Activated naive CD4-positive, alpha-beta T cell treated with anti-CD3 and anti-CD28 coated beads, Interleukin-2, amount 10 ng/mL, durations not matched to agents 7 days and 5 days (primary cell): ENCODE results near the gene VCAN.

Experiments used
- CTCF ChIA-PET: fragments of 350-600 bp; sonication (Branson Sonifier 250); formaldehyde crosslinking; loops from one replicate; lab custom pipeline; 2021; ENCODE audit warnings: antibody characterized with exemption; lab: Charles Lee
- DNase-seq: peaks from one replicate; pipeline ENCODE4 v3.0.0-alpha.2; 2020
- H3K27ac Mint-ChIP-seq: one replicate; pipeline ENCODE4 v1.8.0; 2021; ENCODE audit warnings: mild to moderate bottlenecking, moderate library complexity, mixed read lengths
- H3K27me3 Mint-ChIP-seq: one replicate; pipeline ENCODE4 v1.8.0; 2021; ENCODE audit warnings: mild to moderate bottlenecking, mixed read lengths
- H3K36me3 Mint-ChIP-seq: one replicate; pipeline ENCODE4 v1.8.0; 2021; ENCODE audit warnings: mixed read lengths
- H3K4me1 Mint-ChIP-seq: one replicate; pipeline ENCODE4 v1.8.0; 2021; ENCODE audit warnings: mixed read lengths
- H3K4me3 Mint-ChIP-seq: one replicate; pipeline ENCODE4 v1.8.0; 2021; ENCODE audit warnings: mild to moderate bottlenecking, moderate library complexity, mixed read lengths
- H3K9me3 Mint-ChIP-seq: one replicate; pipeline ENCODE4 v1.8.0; 2021; ENCODE audit warnings: mixed read lengths

The VCAN gene

GRCh38 chr5:83446253-83446947, 25.1 kb upstream of the VCAN start:
- DNase-seq: no peak
- no peak overlapping the region for H3K27ac Mint-ChIP-seq
- CTCF ChIA-PET: no interaction called here
- H3K36me3 Mint-ChIP-seq: no peaks in the 10 kb centered on the region
- peaks cover 6% of the 10 kb centered on the region for H3K27me3 Mint-ChIP-seq
- H3K9me3 Mint-ChIP-seq: no peaks in the 10 kb centered on the region
- no peak overlapping the region for H3K4me3 Mint-ChIP-seq
- no peaks in the 10 kb centered on the region for H3K4me1 Mint-ChIP-seq

- no peak for DNase-seq
- H3K9me3 Mint-ChIP-seq: no peaks in the 10 kb centered on the region
- CTCF ChIA-PET: no interaction called here
- H3K36me3 Mint-ChIP-seq: no peaks in the 10 kb centered on the region
- H3K4me1 Mint-ChIP-seq: no peaks in the 10 kb centered on the region
- H3K27me3 Mint-ChIP-seq: peaks cover 6% of the 10 kb centered on the region
- no peak overlapping the region for H3K27ac Mint-ChIP-seq
- H3K4me3 Mint-ChIP-seq: no peak overlapping the region
Observed at GRCh38 chr5:83447533-83447932, 24.0 kb upstream of the VCAN start.

GRCh38 chr5:83450183-83450966, 21.2 kb upstream of the VCAN start:
- Mint-ChIP-seq H3K27me3 (peaks cover 6% of the 10 kb centered on the region), H3K36me3 (no peaks in the 10 kb centered on the region), H3K9me3 (peaks cover 10% of the 10 kb centered on the region), H3K4me3 (no peak overlapping the region), H3K4me1 (no peaks in the 10 kb centered on the region), H3K27ac (no peak overlapping the region)
- CTCF ChIA-PET: interaction anchor here (0.8 kb wide), 1 partner anchor 90 kb away, joined by 3 read pairs; no protein-coding TSS in a partner anchor
- DNase-seq: no peak

- no peak overlapping the region for H3K4me3 Mint-ChIP-seq
- no peak for DNase-seq
- CTCF ChIA-PET: interaction anchor here (0.8 kb wide), 1 partner anchor 90 kb away, joined by 3 read pairs; no protein-coding TSS in a partner anchor
- no peaks in the 10 kb centered on the region for H3K36me3 Mint-ChIP-seq
- peaks cover 6% of the 10 kb centered on the region for H3K27me3 Mint-ChIP-seq
- H3K27ac Mint-ChIP-seq: no peak overlapping the region
- peaks cover 10% of the 10 kb centered on the region for H3K9me3 Mint-ChIP-seq
- no peaks in the 10 kb centered on the region for H3K4me1 Mint-ChIP-seq
Observed at GRCh38 chr5:83450967-83451248, 20.6 kb upstream of the VCAN start.

GRCh38 chr5:83451955-83452354, 19.6 kb upstream of the VCAN start:
- H3K9me3 Mint-ChIP-seq: peaks cover 13% of the 10 kb centered on the region
- H3K27ac Mint-ChIP-seq: no peak overlapping the region
- no peaks in the 10 kb centered on the region for H3K4me1 Mint-ChIP-seq
- peaks cover 6% of the 10 kb centered on the region for H3K27me3 Mint-ChIP-seq
- H3K36me3 Mint-ChIP-seq: no peaks in the 10 kb centered on the region
- DNase-seq: no peak
- no peak overlapping the region for H3K4me3 Mint-ChIP-seq
- CTCF ChIA-PET: interaction anchor here (0.9 kb wide), 1 partner anchor 22 kb away, joined by 3 read pairs; no protein-coding TSS in a partner anchor

GRCh38 chr5:83453937-83454336, 17.6 kb upstream of the VCAN start:
- peaks cover 13% of the 10 kb centered on the region for H3K9me3 Mint-ChIP-seq
- H3K27ac Mint-ChIP-seq: no peak overlapping the region
- peaks cover 6% of the 10 kb centered on the region for H3K27me3 Mint-ChIP-seq
- no peaks in the 10 kb centered on the region for H3K36me3 Mint-ChIP-seq
- no peaks in the 10 kb centered on the region for H3K4me1 Mint-ChIP-seq
- DNase-seq: no peak
- CTCF ChIA-PET: no interaction called here
- H3K4me3 Mint-ChIP-seq: no peak overlapping the region

GRCh38 chr5:83464261-83464660, 7.3 kb upstream of the VCAN start:
- peaks cover 4% of the 10 kb centered on the region for H3K9me3 Mint-ChIP-seq
- H3K27ac Mint-ChIP-seq: no peak overlapping the region
- no peak overlapping the region for H3K4me3 Mint-ChIP-seq
- H3K36me3 Mint-ChIP-seq: no peaks in the 10 kb centered on the region
- DNase-seq: no peak
- no peaks in the 10 kb centered on the region for H3K4me1 Mint-ChIP-seq
- H3K27me3 Mint-ChIP-seq: peaks cover 27% of the 10 kb centered on the region
- CTCF ChIA-PET: interaction anchor here (0.6 kb wide), 1 partner anchor 841 kb away, joined by 3 read pairs; no protein-coding TSS in a partner anchor

GRCh38 chr5:83467371-83468035, 4.0 kb upstream of the VCAN start:
- H3K4me1 Mint-ChIP-seq: peaks cover 13% of the 10 kb centered on the region
- no peaks in the 10 kb centered on the region for H3K36me3 Mint-ChIP-seq
- no peak overlapping the region for H3K27ac Mint-ChIP-seq
- peaks cover 4% of the 10 kb centered on the region for H3K9me3 Mint-ChIP-seq
- peaks cover 53% of the 10 kb centered on the region for H3K27me3 Mint-ChIP-seq
- CTCF ChIA-PET: no interaction called here
- DNase-seq: no peak
- H3K4me3 Mint-ChIP-seq: no peak overlapping the region

- H3K4me3 Mint-ChIP-seq: no peak overlapping the region
- CTCF ChIA-PET: no interaction called here
- peaks cover 69% of the 10 kb centered on the region for H3K27me3 Mint-ChIP-seq
Observed at GRCh38 chr5:83469075-83469474, 2.5 kb upstream of the VCAN start.

GRCh38 chr5:83470526-83471404, 779 bp upstream of the VCAN start:
- no peaks in the 10 kb centered on the region for H3K9me3 Mint-ChIP-seq
- H3K27ac Mint-ChIP-seq: no peak overlapping the region
- no peak for DNase-seq
- CTCF ChIA-PET: interaction anchor here (1.5 kb wide), 1 partner anchor 395 kb away, joined by 4 read pairs; no protein-coding TSS in a partner anchor
- peaks cover 2% of the 10 kb centered on the region for H3K36me3 Mint-ChIP-seq
- H3K27me3 Mint-ChIP-seq: peaks cover 81% of the 10 kb centered on the region
- H3K4me1 Mint-ChIP-seq: peaks cover 36% of the 10 kb centered on the region
- no peak overlapping the region for H3K4me3 Mint-ChIP-seq

More at GRCh38 chr5:83469075-83469474, 2.5 kb upstream of the VCAN start:
- Mint-ChIP-seq H3K4me1 (peaks cover 28% of the 10 kb centered on the region), H3K27ac (no peak overlapping the region), H3K9me3 (peaks cover under 1% of the 10 kb centered on the region), H3K36me3 (peaks cover 2% of the 10 kb centered on the region)
- no peak for DNase-seq

GRCh38 chr5:83472213-83472507, 616 bp downstream of the VCAN start:
- Mint-ChIP-seq H3K4me3 (no peak overlapping the region), H3K9me3 (no peaks in the 10 kb centered on the region), H3K4me1 (peaks cover 36% of the 10 kb centered on the region), H3K36me3 (peaks cover 2% of the 10 kb centered on the region), H3K27ac (no peak overlapping the region), H3K27me3 (peaks cover 84% of the 10 kb centered on the region)
- CTCF ChIA-PET: interaction anchor here (0.6 to 1.5 kb wide), 2 partner anchors 396 to 1083 kb away, joined by 3 to 4 read pairs; no protein-coding TSS in a partner anchor
- DNase-seq: no peak

- CTCF ChIA-PET: interaction anchor here (0.6 to 1.5 kb wide), 4 partner anchors 397 to 1124 kb away, joined by 3 to 5 read pairs (median 4); no protein-coding TSS in a partner anchor
- peaks cover 2% of the 10 kb centered on the region for H3K36me3 Mint-ChIP-seq
- no peak overlapping the region for H3K27ac Mint-ChIP-seq
- H3K27me3 Mint-ChIP-seq: peaks cover 78% of the 10 kb centered on the region
- peaks cover 36% of the 10 kb centered on the region for H3K4me1 Mint-ChIP-seq
- H3K9me3 Mint-ChIP-seq: no peaks in the 10 kb centered on the region
- peak; percentile 25 for DNase-seq
- H3K4me3 Mint-ChIP-seq: peak overlapping the region; percentile 60
Observed at GRCh38 chr5:83472508-83473345, 1.2 kb downstream of the VCAN start.
